K562 (cell line): ENCODE results near the gene CHRNG. TPM values are rescaled to one million over a fixed set of nuclear protein-coding genes. Genes with fewer than 3 reads are reported as not detected.

ENCODE experiments used
- ATAC-seq: fragments of 200-7000 bp; cut with Tn5 transposase; 3 replicates; pipeline ENCODE4 v1.9.1; 2020; ENCODE audit warnings: moderate library complexity
- BruUV-seq: library from RNA; stranded (reverse); fragments of 400-500 nt; replicated peaks from 2 replicates; lab custom pipeline; 2021; lab: Mats Ljungman, UMichigan
- CTCF ChIA-PET: fragments of 300-600 bp; formaldehyde crosslinking; extraction: SDS; loops from one replicate; lab custom pipeline; 2021; ENCODE audit warnings: low intra/inter-chr PET ratio; lab: Yijun Ruan, JAX
- POLR2A ChIA-PET: fragments of 300-600, 350-650 bp; sonication (Branson Sonifier 250); formaldehyde crosslinking; extraction: SDS; loops from one replicate; lab custom pipeline; 2021; ENCODE audit warnings: antibody characterized with exemption, inconsistent platforms; lab: Yijun Ruan, JAX
- DNase-seq, 4 experiments: peaks; one replicate each; pipeline versions ENCODE4 v3.0.0 to v3.0.0-alpha.2; 2011 to 2018; ENCODE audit warnings: low spot score in 3 of 4, mixed read lengths in 3 of 4; ENCODE audit errors: extremely low read depth in 1 of 4
- FAIRE-seq: peaks from 2 replicates; lab custom pipeline; 2011; peaks lifted over from hg19 to GRCh38; lab: Jason Lieb, UNC
- H2AFZ ChIP-seq: 2 replicates; pipeline ENCODE4 v1.6.0; 2011; ENCODE audit warnings: low read depth, low read length, control low read depth, inconsistent platforms
- H3K27ac ChIP-seq: fragments of 200-600 bp; 3 replicates; pipeline ENCODE4 v1.8.0; 2011; ENCODE audit warnings: low read depth, mild to moderate bottlenecking, control low read depth, inconsistent platforms, low read length, moderate library complexity, mixed read lengths; ENCODE audit errors: extremely low read depth
- H3K27me3 ChIP-seq, 2 experiments: fragments of 300-600 bp in 1 of 2; 2 replicates in 1 of 2; 3 replicates in 1 of 2; pipeline versions ENCODE4 v1.6.0 to v1.8.0; 2011; ENCODE audit warnings: inconsistent platforms in 2 of 2, low read length in 2 of 2, mild to moderate bottlenecking in 1 of 2, mixed read lengths in 1 of 2, moderate library complexity in 1 of 2; ENCODE audit not compliant: control insufficient read depth in 2 of 2, insufficient read depth in 2 of 2
- H3K36me3 ChIP-seq: fragments of 300-600 bp; 3 replicates; pipeline ENCODE4 v1.8.0; 2011; ENCODE audit warnings: mild to moderate bottlenecking, low read length, inconsistent platforms; ENCODE audit not compliant: control insufficient read depth, insufficient read depth
- H3K4me1 ChIP-seq, 2 experiments: fragments of 200-600 bp in 1 of 2; replicated peaks in 1 of 2; 2 replicates in 1 of 2; 3 replicates in 1 of 2; pipeline versions ENCODE4 v1.5.1 to v1.8.0; 2011; ENCODE audit warnings: inconsistent platforms in 2 of 2, low read length in 2 of 2, mild to moderate bottlenecking in 1 of 2, mixed read lengths in 1 of 2, moderate library complexity in 1 of 2; ENCODE audit not compliant: control insufficient read depth in 2 of 2, insufficient read depth in 2 of 2
- H3K4me2 ChIP-seq: 2 replicates; pipeline ENCODE4 v1.6.1; 2011; ENCODE audit warnings: low read length, control low read depth, inconsistent platforms, mixed read lengths; ENCODE audit not compliant: insufficient read depth
- H3K4me3 ChIP-seq: fragments of 200-600 bp; sonication (generic), shearing (Covaris generic); 2 replicates; pipeline ENCODE4 v1.5.1; 2016; ENCODE audit warnings: control low read depth, inconsistent platforms
- H3K79me2 ChIP-seq: fragments of 200-600 bp; 3 replicates; pipeline ENCODE4 v1.8.0; 2011; ENCODE audit warnings: low read length, inconsistent platforms; ENCODE audit not compliant: control insufficient read depth, insufficient read depth
- H3K9ac ChIP-seq, 2 experiments: 2 replicates each; pipeline versions ENCODE4 v1.6.0 to v1.6.1; 2011; ENCODE audit warnings: low read depth in 2 of 2, low read length in 2 of 2, control low read depth in 1 of 2, inconsistent platforms in 1 of 2, mild to moderate bottlenecking in 1 of 2, mixed read lengths in 1 of 2; ENCODE audit not compliant: insufficient read depth in 1 of 2
- H3K9me1 ChIP-seq: one replicate; pipeline ENCODE4 v1.6.0; 2011; ENCODE audit warnings: inconsistent platforms, mild to moderate bottlenecking, low read length, moderate library complexity; ENCODE audit not compliant: control insufficient read depth, insufficient read depth
- H3K9me3 ChIP-seq: replicated peaks from 2 replicates; pipeline ENCODE4 v1.5.1; 2011; ENCODE audit warnings: low read depth, low read length, inconsistent platforms; ENCODE audit not compliant: control insufficient read depth, insufficient read depth
- H4K20me1 ChIP-seq: replicated peaks from 2 replicates; pipeline ENCODE4 v1.6.1; 2011; ENCODE audit warnings: low read length, inconsistent platforms, mixed read lengths; ENCODE audit not compliant: control insufficient read depth, insufficient read depth
- ARID1B ChIP-seq: fragments of 450-650 bp; IDR thresholded peaks from 2 replicates; pipeline ENCODE4 v1.6.1; 2016; ENCODE audit warnings: antibody characterized with exemption, mild to moderate bottlenecking, inconsistent platforms
- FOXP1 ChIP-seq: sonication (generic); formaldehyde crosslinking; IDR thresholded peaks from 2 replicates; pipeline ENCODE4 v1.8.0; 2022; ENCODE audit warnings: mild to moderate bottlenecking, missing genetic modification reagents
- MXI1 ChIP-seq: IDR thresholded peaks from 2 replicates; pipeline ENCODE4 v1.6.1; 2011; ENCODE audit warnings: low read depth, mild to moderate bottlenecking, improper control_type of control experiment, low read length
- POLR3A ChIP-seq: IDR thresholded peaks from 2 replicates; pipeline ENCODE4 v1.6.1; 2011; ENCODE audit warnings: borderline replicate concordance, mild to moderate bottlenecking, moderate library complexity; ENCODE audit not compliant: insufficient read length, insufficient read depth; ENCODE audit errors: extremely low read depth
- RFX1 ChIP-seq: fragments of 450-650 bp; IDR thresholded peaks from 2 replicates; pipeline ENCODE4 v1.6.1; 2016; ENCODE audit warnings: mild to moderate bottlenecking, moderate library complexity
- RFX5 ChIP-seq: IDR thresholded peaks from 2 replicates; pipeline ENCODE4 v1.6.1; 2011; ENCODE audit warnings: low read depth, mild to moderate bottlenecking, improper control_type of control experiment, low read length
- SAFB2 ChIP-seq: fragments of 200-400 bp; formaldehyde crosslinking; IDR thresholded peaks from 2 replicates; pipeline ENCODE4 v1.6.1; 2018; ENCODE audit warnings: borderline replicate concordance, low read length, low read depth, moderate library complexity; ENCODE audit not compliant: severe bottlenecking
- SREBF2 ChIP-seq: sonication (generic); formaldehyde crosslinking; IDR thresholded peaks from 2 replicates; pipeline ENCODE4 v1.4.0; 2020; ENCODE audit warnings: mild to moderate bottlenecking, missing genetic modification reagents
- ZKSCAN8 ChIP-seq: fragments of 200-800 bp; sonication (Bioruptor generic); IDR thresholded peaks from 2 replicates; pipeline ENCODE4 v1.6.1; 2016; ENCODE audit warnings: missing genetic modification characterization, missing compliant biosample characterization
- ZNF146 ChIP-seq: IDR thresholded peaks from one replicate; pipeline ENCODE4 v1.6.1; 2018; ENCODE audit warnings: missing compliant biosample characterization; ENCODE audit not compliant: unreplicated experiment
- WGBS: fragments of 100-300 bp; shearing (Covaris generic); methylation state at CpG from one replicate; pipeline ENCODE4 v1.1.6; 2016; ENCODE audit warnings: low coverage, mixed read lengths; ENCODE audit not compliant: insufficient coverage; ENCODE audit errors: missing lambda C conversion rate; 5-methylcytosine and 5-hydroxymethylcytosine counted together
- in situ Hi-C: fragments of 300-500 bp; cut with MboI; formaldehyde crosslinking; loops from 4 replicates; pipeline ENCODE4 v1.15.0; 2018; ENCODE audit warnings: inconsistent platforms, mixed read lengths
- intact Hi-C: fragments of 100-400 bp; cut with micrococcal nuclease; formaldehyde crosslinking; loops from 2 replicates; pipeline ENCODE4 v1.14.2; 2022
- polyA plus RNA-seq, 8 experiments: library from polyadenylated mRNA; depleted of rRNA in 4 of 8; stranded (reverse) in 5 of 8; unstranded in 3 of 8; fragments of >200 nt; fragmentation: Nextera tagmentation in 2 of 8; fragmentation: Illumina TruSeq in 1 of 8; extraction: Ambion mirVana in 2 of 8; extraction: Trizol in 1 of 8; gene quantifications; 2 replicates each; pipeline versions ENCODE4 v1.2.1 to v1.2.3, GENCODE V29; 2011 to 2014; ENCODE audit warnings: inconsistent platforms in 1 of 8, missing spikeins in 1 of 8
- total RNA-seq, 7 experiments: library from RNA; depleted of rRNA in 6 of 7; stranded (reverse); fragments of >200 nt in 6 of 7; fragmentation: Illumina TruSeq in 2 of 7; extraction: Trizol in 2 of 7; gene quantifications; 2 replicates each; pipeline versions ENCODE4 v1.2.1 to v1.2.3, GENCODE V29; 2011 to 2021; ENCODE audit warnings: low replicate concordance in 1 of 7
- TF ChIP-seq, protein P1 (sequence below), 3 experiments: IDR thresholded peaks in 2 of 3; conservative IDR thresholded peaks in 1 of 3; 2 replicates each; pipeline ENCODE4 v1.5.1; 2011 to 2012; ENCODE audit warnings: low read length in 3 of 3, mild to moderate bottlenecking in 3 of 3, control low read depth in 2 of 3, improper control_type of control experiment in 1 of 3, inconsistent platforms in 1 of 3, low read depth in 1 of 3, mixed read lengths in 1 of 3, moderate library complexity in 1 of 3; ENCODE audit not compliant: insufficient read depth in 2 of 3
- TF ChIP-seq, protein P2 (sequence below): sonication (generic); formaldehyde crosslinking; IDR thresholded peaks from 2 replicates; pipeline ENCODE4 v1.8.0; 2022; ENCODE audit warnings: missing genetic modification reagents, mild to moderate bottlenecking, borderline replicate concordance
- TF ChIP-seq, protein P3 (sequence below): fragments of 150-350 bp; IDR thresholded peaks from 2 replicates; pipeline ENCODE4 v1.6.1; 2014; ENCODE audit warnings: low read depth, mild to moderate bottlenecking, low read length, borderline replicate concordance
- TF ChIP-seq, protein P4 (sequence below): fragments of 250-450 bp; sonication (Bioruptor Pico); IDR thresholded peaks from 2 replicates; pipeline ENCODE4 v1.5.0; 2020; ENCODE audit warnings: mild to moderate bottlenecking, borderline replicate concordance

Gene CHRNG
- total and polyA plus RNA-seq, 9 of the 15 experiments (the other 6 are each of a cell fraction or from before 2014, with no cell fraction given), result not detected

DNA sequence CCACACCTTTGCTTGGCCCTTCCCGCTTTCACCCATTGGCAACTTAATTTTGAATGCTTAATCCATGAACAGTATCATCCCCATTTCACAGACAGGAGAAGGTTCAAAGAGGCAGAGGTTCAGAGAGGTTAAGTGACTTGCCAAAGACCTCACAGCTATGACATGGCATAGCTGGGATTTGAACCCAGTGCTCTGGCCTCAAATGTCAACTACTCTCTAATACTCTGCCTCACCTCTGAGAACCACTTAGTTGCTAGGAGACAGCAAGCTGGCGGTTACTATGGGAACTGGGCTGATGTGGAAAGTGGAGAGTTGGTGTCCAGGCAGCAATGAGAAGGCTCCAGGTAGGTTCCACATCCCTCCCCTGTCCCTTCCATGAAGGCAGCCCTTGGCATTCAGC is 35.1 kb upstream of the CHRNG start:
- ChIA-PET CTCF (no interaction called here), POLR2A (no interaction called here)
- Histone ChIP-seq H3K27ac (no peak overlapping the region), H3K9ac (no peak overlapping the region), H3K79me2 (no peaks in the 10 kb centered on the region), H3K4me2 (no peak overlapping the region), H3K36me3 (no peaks in the 10 kb centered on the region), H3K4me1 (peaks cover 0 to 13% of the 10 kb centered on the region in 2 experiments; a peak in 2 of 5 replicates), H3K27me3 (peaks cover 3 to 46% of the 10 kb centered on the region in 2 experiments; a peak in 2 of 5 replicates), H3K9me1 (no peaks in the 10 kb centered on the region), H3K4me3 (no peak overlapping the region), H4K20me1 (no peaks in the 10 kb centered on the region), H3K9me3 (no peaks in the 10 kb centered on the region), H2AFZ (no peak overlapping the region)
- ATAC-seq (no peak), DNase-seq (no peak), FAIRE-seq (no peak)
- intact Hi-C loops, result no loop called here
- in situ Hi-C loops, result no loop called here
- WGBS, result 0% methylated on average over 2 of the region's 2 CpGs
- BruUV-seq, result no TSS peak
- TF ChIP-seq ZKSCAN8 (CRISPR knock-in tag) (no peak), FOXP1 (CRISPR knock-in tag) (no peak), SAFB2 (no peak), MXI1 (0 out of 2 replicates have a peak, but pooled peaks have one; percentile 30), RFX5 (no peak), RFX1 (peak; percentile 85), POLR3A (no peak), SREBF2 (no peak), ZNF146 (CRISPR knock-in tag) (no peak), ARID1B (no peak)
- TF ChIP-seq, protein P1, sequence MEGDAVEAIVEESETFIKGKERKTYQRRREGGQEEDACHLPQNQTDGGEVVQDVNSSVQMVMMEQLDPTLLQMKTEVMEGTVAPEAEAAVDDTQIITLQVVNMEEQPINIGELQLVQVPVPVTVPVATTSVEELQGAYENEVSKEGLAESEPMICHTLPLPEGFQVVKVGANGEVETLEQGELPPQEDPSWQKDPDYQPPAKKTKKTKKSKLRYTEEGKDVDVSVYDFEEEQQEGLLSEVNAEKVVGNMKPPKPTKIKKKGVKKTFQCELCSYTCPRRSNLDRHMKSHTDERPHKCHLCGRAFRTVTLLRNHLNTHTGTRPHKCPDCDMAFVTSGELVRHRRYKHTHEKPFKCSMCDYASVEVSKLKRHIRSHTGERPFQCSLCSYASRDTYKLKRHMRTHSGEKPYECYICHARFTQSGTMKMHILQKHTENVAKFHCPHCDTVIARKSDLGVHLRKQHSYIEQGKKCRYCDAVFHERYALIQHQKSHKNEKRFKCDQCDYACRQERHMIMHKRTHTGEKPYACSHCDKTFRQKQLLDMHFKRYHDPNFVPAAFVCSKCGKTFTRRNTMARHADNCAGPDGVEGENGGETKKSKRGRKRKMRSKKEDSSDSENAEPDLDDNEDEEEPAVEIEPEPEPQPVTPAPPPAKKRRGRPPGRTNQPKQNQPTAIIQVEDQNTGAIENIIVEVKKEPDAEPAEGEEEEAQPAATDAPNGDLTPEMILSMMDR (IDR thresholded peaks at IDR 0.05 in 2 of 3, conservative IDR thresholded peaks at IDR 0.05 in 1 of 3; ENCODE audit: insufficient read depth in 2 of 3, low read depth in 1 of 3, low read length in 3 of 3), result no peak
- TF ChIP-seq, protein P2, sequence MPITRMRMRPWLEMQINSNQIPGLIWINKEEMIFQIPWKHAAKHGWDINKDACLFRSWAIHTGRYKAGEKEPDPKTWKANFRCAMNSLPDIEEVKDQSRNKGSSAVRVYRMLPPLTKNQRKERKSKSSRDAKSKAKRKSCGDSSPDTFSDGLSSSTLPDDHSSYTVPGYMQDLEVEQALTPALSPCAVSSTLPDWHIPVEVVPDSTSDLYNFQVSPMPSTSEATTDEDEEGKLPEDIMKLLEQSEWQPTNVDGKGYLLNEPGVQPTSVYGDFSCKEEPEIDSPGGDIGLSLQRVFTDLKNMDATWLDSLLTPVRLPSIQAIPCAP (CRISPR knock-in tag), result no peak
- TF ChIP-seq, protein P3, sequence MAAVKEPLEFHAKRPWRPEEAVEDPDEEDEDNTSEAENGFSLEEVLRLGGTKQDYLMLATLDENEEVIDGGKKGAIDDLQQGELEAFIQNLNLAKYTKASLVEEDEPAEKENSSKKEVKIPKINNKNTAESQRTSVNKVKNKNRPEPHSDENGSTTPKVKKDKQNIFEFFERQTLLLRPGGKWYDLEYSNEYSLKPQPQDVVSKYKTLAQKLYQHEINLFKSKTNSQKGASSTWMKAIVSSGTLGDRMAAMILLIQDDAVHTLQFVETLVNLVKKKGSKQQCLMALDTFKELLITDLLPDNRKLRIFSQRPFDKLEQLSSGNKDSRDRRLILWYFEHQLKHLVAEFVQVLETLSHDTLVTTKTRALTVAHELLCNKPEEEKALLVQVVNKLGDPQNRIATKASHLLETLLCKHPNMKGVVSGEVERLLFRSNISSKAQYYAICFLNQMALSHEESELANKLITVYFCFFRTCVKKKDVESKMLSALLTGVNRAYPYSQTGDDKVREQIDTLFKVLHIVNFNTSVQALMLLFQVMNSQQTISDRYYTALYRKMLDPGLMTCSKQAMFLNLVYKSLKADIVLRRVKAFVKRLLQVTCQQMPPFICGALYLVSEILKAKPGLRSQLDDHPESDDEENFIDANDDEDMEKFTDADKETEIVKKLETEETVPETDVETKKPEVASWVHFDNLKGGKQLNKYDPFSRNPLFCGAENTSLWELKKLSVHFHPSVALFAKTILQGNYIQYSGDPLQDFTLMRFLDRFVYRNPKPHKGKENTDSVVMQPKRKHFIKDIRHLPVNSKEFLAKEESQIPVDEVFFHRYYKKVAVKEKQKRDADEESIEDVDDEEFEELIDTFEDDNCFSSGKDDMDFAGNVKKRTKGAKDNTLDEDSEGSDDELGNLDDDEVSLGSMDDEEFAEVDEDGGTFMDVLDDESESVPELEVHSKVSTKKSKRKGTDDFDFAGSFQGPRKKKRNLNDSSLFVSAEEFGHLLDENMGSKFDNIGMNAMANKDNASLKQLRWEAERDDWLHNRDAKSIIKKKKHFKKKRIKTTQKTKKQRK, result no peak
- TF ChIP-seq, protein P4, sequence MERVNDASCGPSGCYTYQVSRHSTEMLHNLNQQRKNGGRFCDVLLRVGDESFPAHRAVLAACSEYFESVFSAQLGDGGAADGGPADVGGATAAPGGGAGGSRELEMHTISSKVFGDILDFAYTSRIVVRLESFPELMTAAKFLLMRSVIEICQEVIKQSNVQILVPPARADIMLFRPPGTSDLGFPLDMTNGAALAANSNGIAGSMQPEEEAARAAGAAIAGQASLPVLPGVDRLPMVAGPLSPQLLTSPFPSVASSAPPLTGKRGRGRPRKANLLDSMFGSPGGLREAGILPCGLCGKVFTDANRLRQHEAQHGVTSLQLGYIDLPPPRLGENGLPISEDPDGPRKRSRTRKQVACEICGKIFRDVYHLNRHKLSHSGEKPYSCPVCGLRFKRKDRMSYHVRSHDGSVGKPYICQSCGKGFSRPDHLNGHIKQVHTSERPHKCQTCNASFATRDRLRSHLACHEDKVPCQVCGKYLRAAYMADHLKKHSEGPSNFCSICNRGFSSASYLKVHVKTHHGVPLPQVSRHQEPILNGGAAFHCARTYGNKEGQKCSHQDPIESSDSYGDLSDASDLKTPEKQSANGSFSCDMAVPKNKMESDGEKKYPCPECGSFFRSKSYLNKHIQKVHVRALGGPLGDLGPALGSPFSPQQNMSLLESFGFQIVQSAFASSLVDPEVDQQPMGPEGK, result no peak
